ENCODE measurements around the gene BATF2.
A peak's percentile ranks its signal among the peaks of the same experiment; 100 is the strongest.

Gene BATF2

GRCh38 chr11:65016705-65017104, 19.9 kb upstream of the BATF2 start:
- POLR2A ChIA-PET, result interaction anchor here (0.6 kb wide), 1 partner anchor 525 kb away, joined by 5 read pairs; no protein-coding TSS in a partner anchor
- DNase-seq (ENCODE audit: extremely low spot score), result no peak
- TF ChIP-seq, protein P1, sequence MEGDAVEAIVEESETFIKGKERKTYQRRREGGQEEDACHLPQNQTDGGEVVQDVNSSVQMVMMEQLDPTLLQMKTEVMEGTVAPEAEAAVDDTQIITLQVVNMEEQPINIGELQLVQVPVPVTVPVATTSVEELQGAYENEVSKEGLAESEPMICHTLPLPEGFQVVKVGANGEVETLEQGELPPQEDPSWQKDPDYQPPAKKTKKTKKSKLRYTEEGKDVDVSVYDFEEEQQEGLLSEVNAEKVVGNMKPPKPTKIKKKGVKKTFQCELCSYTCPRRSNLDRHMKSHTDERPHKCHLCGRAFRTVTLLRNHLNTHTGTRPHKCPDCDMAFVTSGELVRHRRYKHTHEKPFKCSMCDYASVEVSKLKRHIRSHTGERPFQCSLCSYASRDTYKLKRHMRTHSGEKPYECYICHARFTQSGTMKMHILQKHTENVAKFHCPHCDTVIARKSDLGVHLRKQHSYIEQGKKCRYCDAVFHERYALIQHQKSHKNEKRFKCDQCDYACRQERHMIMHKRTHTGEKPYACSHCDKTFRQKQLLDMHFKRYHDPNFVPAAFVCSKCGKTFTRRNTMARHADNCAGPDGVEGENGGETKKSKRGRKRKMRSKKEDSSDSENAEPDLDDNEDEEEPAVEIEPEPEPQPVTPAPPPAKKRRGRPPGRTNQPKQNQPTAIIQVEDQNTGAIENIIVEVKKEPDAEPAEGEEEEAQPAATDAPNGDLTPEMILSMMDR (IDR thresholded peaks at IDR 0.05; ENCODE audit: control extremely low read depth, extremely low read depth, low read depth, missing control alignments), result no peak
- CTCF ChIA-PET, result interaction anchor here (1.9 to 2.3 kb wide), 3 partner anchors 10 to 95 kb away, joined by 3 to 10 read pairs (median 7); partner anchors contain the start of genes SNX15 and TM7SF2

DNA sequence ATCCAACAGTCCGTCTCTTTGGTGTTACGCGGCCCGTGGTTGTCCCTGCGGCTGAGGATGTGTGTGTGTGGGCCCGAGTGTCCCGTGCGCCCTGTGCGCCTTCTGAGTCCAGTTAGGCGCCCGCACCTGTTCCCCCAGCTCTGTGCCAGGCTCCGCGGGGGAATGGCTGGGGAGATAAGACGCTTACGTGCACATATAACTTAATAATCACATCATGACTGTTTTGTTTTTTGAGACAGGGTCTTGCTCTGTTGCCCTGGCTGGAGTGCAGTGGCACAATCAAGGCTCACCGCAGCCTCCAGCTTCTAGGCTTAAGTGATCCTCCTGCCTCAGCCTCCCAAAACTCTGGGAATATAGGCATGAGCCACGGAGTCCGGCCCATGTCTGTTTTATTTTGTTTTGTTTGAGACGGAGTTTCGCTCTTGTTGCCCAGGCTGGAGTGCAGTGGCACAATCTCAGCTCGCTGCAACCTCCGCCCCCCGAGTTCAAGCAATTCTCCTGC, 18.0 kb upstream of the BATF2 start:
- TF ChIP-seq, protein P1 (IDR thresholded peaks at IDR 0.05; ENCODE audit: control extremely low read depth, extremely low read depth, low read depth, missing control alignments), result no peak
- ChIA-PET POLR2A (interaction anchor here (0.6 to 1.4 kb wide), 5 partner anchors 95 to 210 kb away, joined by 3 to 7 read pairs (median 4); partner anchors contain the start of genes FAU, MRPL49 and ZNHIT2), CTCF (interaction anchor here (0.7 to 6.1 kb wide), 53 partner anchors 8 to 572 kb away, joined by 3 to 75 read pairs (median 5); partner anchors contain the start of genes ATG2A, BATF2, CAPN1 and CDC42BPG)
- DNase-seq (ENCODE audit: extremely low spot score), result no peak

DNA sequence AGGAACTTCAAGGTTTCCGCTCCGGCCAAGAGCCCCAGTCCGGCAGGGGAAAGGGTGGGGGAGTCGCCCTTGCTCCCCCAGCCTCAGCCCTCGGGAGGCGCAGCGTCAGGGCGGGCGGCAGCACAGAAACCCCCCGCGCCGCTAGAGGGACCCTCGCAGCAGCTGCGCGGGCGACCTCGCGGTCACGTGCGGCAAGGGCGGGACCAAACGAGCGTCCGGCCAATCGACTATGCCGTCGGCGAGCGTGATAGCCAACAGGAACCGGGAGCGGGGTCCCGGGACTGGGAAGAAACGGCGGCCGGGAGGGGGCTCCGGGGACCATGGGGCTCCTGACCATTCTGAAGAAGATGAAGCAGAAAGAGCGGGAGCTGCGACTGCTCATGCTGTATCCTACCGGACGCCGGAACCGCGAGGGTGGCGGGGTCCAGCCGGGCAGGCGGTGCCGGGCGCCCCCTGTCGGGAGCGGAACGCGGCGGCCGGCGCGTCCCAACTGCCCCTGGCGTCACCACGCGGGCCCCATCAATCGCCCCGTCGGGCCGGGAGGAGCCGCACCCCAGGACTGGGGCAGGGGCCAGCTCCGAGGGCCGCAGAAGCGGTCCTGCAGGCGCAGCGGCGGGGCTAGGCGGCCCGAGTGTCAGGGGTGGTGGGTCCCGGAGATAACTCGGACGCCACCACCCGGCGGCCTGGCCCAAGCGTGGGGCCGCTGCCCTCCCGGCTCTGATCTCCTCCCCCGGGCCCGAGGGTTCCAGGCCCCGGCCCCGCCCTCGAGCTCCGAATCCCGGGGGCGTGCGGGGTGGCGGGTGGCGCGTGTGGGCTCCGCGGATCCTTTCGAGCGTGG, 17.3 kb upstream of the BATF2 start, which contains the start of gene ARL2:
Gene ARL2, plus strand, starts transcription at position 273 of the 838 bp plus-strand sequence. Its CDS starts 48 bp downstream, at position 321.
- POLR2A ChIA-PET, result interaction anchor here (0.6 to 1.4 kb wide), 6 partner anchors 10 to 211 kb away, joined by 3 to 7 read pairs (median 4); partner anchors contain the start of genes FAU, MRPL49 and ZNHIT2
- TF ChIP-seq, protein P1 (IDR thresholded peaks at IDR 0.05; ENCODE audit: control extremely low read depth, extremely low read depth, low read depth, missing control alignments), result peak; percentile 85
- DNase-seq (ENCODE audit: extremely low spot score), result peak; percentile 96
- CTCF ChIA-PET, result interaction anchor here (0.7 to 6.1 kb wide), 59 partner anchors 8 to 573 kb away, joined by 3 to 75 read pairs (median 5); partner anchors contain the start of genes ATG2A, BATF2, CAPN1 and CDC42BPG

DNA sequence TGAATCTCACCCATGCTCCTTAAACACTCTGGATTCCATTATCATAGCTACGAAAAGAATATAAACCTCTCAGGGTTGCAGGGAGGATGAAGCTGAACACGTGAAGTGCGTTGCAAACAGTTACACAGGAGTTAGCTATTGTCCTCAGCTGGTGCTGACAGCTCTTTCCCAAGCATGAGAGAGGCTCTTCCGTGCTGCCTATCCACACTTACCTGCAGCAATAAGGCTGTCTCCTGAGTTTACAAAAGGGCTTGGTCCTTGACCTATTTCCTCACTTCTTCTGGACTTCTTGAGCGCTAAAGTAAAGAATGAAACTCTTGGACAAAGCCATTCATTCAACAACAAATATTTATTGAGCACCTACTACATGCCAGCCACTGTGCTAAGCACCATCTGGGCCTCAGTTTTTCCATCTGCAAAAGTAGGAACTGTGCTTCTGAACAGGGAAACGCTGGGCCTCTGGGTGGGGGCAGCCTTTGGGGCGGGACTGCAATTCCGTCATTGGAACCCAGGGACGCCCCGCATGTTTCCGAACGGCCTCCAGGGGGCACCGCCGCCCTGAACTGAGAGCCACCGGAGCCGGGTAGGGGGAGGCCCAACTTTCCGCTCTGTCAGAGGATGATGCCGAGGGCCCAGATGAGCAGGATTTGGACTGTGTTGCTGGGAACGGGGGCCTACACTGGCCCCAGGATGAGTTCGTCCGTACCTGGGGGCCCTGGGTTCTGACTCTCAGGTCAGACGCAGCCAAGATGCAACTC, 16.5 kb upstream of the BATF2 start:
- ChIA-PET CTCF (interaction anchor here (0.6 to 6.1 kb wide), 57 partner anchors 8 to 338 kb away, joined by 3 to 75 read pairs (median 5); partner anchors contain the start of genes ATG2A, BATF2, CAPN1 and CDC42BPG), POLR2A (interaction anchor here (1.2 to 1.4 kb wide), 2 partner anchors 97 to 109 kb away, joined by 3 to 4 read pairs; partner anchors contain the start of genes FAU and MRPL49)
- peak; percentile 95 for DNase-seq (ENCODE audit: extremely low spot score)
- TF ChIP-seq, protein P1 (IDR thresholded peaks at IDR 0.05; ENCODE audit: control extremely low read depth, extremely low read depth, low read depth, missing control alignments), result peak; percentile 90

DNA sequence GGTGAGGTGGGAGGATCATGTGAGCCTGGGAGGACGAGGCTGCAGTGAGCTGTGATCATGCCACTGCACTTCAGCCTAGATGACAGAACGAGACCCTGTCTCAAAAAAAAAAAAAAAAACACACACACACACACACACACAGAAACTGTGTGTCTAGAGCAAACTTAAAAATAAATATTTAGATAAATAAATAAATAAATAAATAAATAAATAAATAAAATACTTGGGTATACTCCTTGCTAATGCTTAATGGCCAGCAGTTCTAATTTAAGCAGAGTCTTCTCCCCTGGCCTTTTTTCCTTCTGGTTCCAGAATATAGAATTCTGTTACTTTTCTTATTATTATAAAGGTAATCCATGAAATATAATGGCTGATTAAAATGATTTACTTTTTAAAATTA, 12.1 kb upstream of the BATF2 start:
- DNase-seq (ENCODE audit: extremely low spot score), result no peak
- ChIA-PET CTCF (interaction anchor here (0.8 kb wide), 1 partner anchor 12 kb away, joined by 3 read pairs; the partner anchor contains the start of gene BATF2), POLR2A (no interaction called here)
- TF ChIP-seq, protein P1 (IDR thresholded peaks at IDR 0.05; ENCODE audit: control extremely low read depth, extremely low read depth, low read depth, missing control alignments), result no peak

All from GM10248 (cell line).